NK-92 (cell line): ENCODE measurements around the gene ATP11A.

Source experiments
- DNase-seq: peaks from one replicate; lab custom pipeline; 2025; ENCODE audit not compliant: unreplicated experiment; lab: John Stamatoyannopoulos, UW

The ATP11A gene

GRCh38 chr13:112899281-112900225 lies 209.7 kb downstream of the ATP11A start:
- DNase-seq = no peak

GRCh38 chr13:112900226-112900600 lies 210.4 kb downstream of the ATP11A start:
- DNase-seq = no peak

- DNase-seq = no peak
Observed at GRCh38 chr13:112900691-112901091, 210.9 kb downstream of the ATP11A start.

GRCh38 chr13:112902101-112902651 lies 212.3 kb downstream of the ATP11A start:
- DNase-seq = no peak

GRCh38 chr13:112902669-112903068 lies 212.8 kb downstream of the ATP11A start:
- DNase-seq = no peak

GRCh38 chr13:112903071-112903577 lies 213.3 kb downstream of the ATP11A start:
- no peak for DNase-seq

GRCh38 chr13:112903606-112904195 lies 213.9 kb downstream of the ATP11A start:
- no peak for DNase-seq

GRCh38 chr13:112904436-112904960 lies 214.7 kb downstream of the ATP11A start:
- no peak for DNase-seq

- DNase-seq = no peak
Observed at GRCh38 chr13:112905086-112905485, 215.2 kb downstream of the ATP11A start.

- DNase-seq = no peak
Observed at GRCh38 chr13:112905619-112905989, 215.8 kb downstream of the ATP11A start.

GRCh38 chr13:112905990-112906641 lies 216.3 kb downstream of the ATP11A start:
- no peak for DNase-seq

- DNase-seq = no peak
Observed at GRCh38 chr13:112907286-112907685, 217.4 kb downstream of the ATP11A start.

GRCh38 chr13:112907871-112908331 lies 218.1 kb downstream of the ATP11A start:
- no peak for DNase-seq

- DNase-seq = no peak
Observed at GRCh38 chr13:112908342-112908741, 218.5 kb downstream of the ATP11A start.

GRCh38 chr13:112910016-112910415 lies 220.2 kb downstream of the ATP11A start:
- DNase-seq = no peak

GRCh38 chr13:112910616-112911280 lies 220.9 kb downstream of the ATP11A start:
- DNase-seq = no peak

GRCh38 chr13:112911285-112911701 lies 221.5 kb downstream of the ATP11A start:
- DNase-seq = no peak

- DNase-seq = no peak
Observed at GRCh38 chr13:112911883-112912282, 222.0 kb downstream of the ATP11A start.

GRCh38 chr13:112912726-112913440 lies 223.0 kb downstream of the ATP11A start:
- no peak for DNase-seq

GRCh38 chr13:112916296-112916695 lies 226.5 kb downstream of the ATP11A start:
- DNase-seq = no peak
